Small intestine (tissue), 7 donors: ENCODE measurements around the gene LENG8. TPM values are rescaled to one million over a fixed set of nuclear protein-coding genes. Genes with fewer than 3 reads are reported as not detected.

Experiments used
- DNase-seq, 2 donors: peaks; one replicate each; pipeline versions ENCODE4 v3.0.0 to v3.0.0-alpha.2; 2013
- FAIRE-seq: peaks from 2 replicates; lab custom pipeline; 2012; peaks lifted over from hg19 to GRCh38; lab: Jason Lieb, UNC
- H3K27ac ChIP-seq, 3 donors: one replicate each; pipeline ENCODE4 v1.5.1; 2013; ENCODE audit warnings: low read length in 2 of 3, mild to moderate bottlenecking in 2 of 3, control low read depth in 1 of 3, inconsistent platforms in 1 of 3, low read depth in 1 of 3, moderate library complexity in 1 of 3
- H3K27me3 ChIP-seq, 3 donors: one replicate each; pipeline ENCODE4 v1.6.1; 2013; ENCODE audit warnings: low read length in 3 of 3, inconsistent platforms in 1 of 3; ENCODE audit not compliant: control insufficient read depth in 3 of 3, insufficient read depth in 3 of 3
- H3K36me3 ChIP-seq, 3 donors: one replicate each; pipeline ENCODE4 v1.6.1; 2013; ENCODE audit warnings: low read length in 3 of 3, inconsistent platforms in 1 of 3, low read depth in 1 of 3, mild to moderate bottlenecking in 1 of 3, moderate library complexity in 1 of 3; ENCODE audit not compliant: control insufficient read depth in 3 of 3, insufficient read depth in 2 of 3
- H3K4me1 ChIP-seq, 3 donors: one replicate each; pipeline ENCODE4 v1.6.1; 2013; ENCODE audit warnings: low read length in 2 of 3, inconsistent platforms in 1 of 3, low read depth in 1 of 3, mild to moderate bottlenecking in 1 of 3, moderate library complexity in 1 of 3; ENCODE audit not compliant: control insufficient read depth in 3 of 3, insufficient read depth in 2 of 3
- H3K4me3 ChIP-seq, 3 donors: one replicate each; pipeline ENCODE4 v1.5.1; 2013; ENCODE audit warnings: low read length in 3 of 3, control low read depth in 1 of 3, inconsistent platforms in 1 of 3, low read depth in 1 of 3, mild to moderate bottlenecking in 1 of 3, moderate library complexity in 1 of 3
- H3K9me3 ChIP-seq, 2 donors: one replicate each; pipeline ENCODE4 v1.6.1; 2013; ENCODE audit warnings: low read depth in 1 of 2, low read length in 1 of 2; ENCODE audit not compliant: control insufficient read depth in 2 of 2, insufficient read depth in 1 of 2
- WGBS, 3 donors: extraction: QIAGEN DNeasy Blood & Tissue Kit; methylation state at CpG; one replicate each; pipeline ENCODE4 v1.1.7; 2013; 5-methylcytosine and 5-hydroxymethylcytosine counted together
- polyA plus RNA-seq, 4 donors: library from polyadenylated mRNA; stranded (reverse) in 3 of 4; unstranded in 1 of 4; fragments of 200-250 nt in 3 of 4; fragments of 120-200 nt in 1 of 4; gene quantifications; one replicate each; pipeline versions ENCODE4 v1.2.1 to v1.2.3, GENCODE V29; 2013
- donor health status: healthy with polysubstance abuse.
- donor health status: control.
- donor health status: control.
- donor health status: Bipolar disorder and iron deficiency.
- donor health status: healthy.

Gene LENG8
- polyA plus RNA-seq, 4 donors, result 51.6 to 214 (median 87.2) TPM

- WGBS, 3 donors, result 71 to 84% (median 75%) methylated on average over 8 to 11 of the region's 11 CpGs
- H3K27ac ChIP-seq, result no peak overlapping the region
- no peaks in the 10 kb centered on the region for H3K27me3 ChIP-seq
- FAIRE-seq, result no peak
- no peak overlapping the region for H3K4me3 ChIP-seq
- H3K4me1 ChIP-seq, result peaks cover 0 to 9% (median 3%) of the 10 kb centered on the region in 3 donors
- no peak for DNase-seq
- H3K9me3 ChIP-seq, result no peaks in the 10 kb centered on the region
- H3K36me3 ChIP-seq, result peaks cover 32 to 69% (median 57%) of the 10 kb centered on the region in 3 donors
Observed at GRCh38 chr19:54452626-54453025, 3.6 kb downstream of the LENG8 start.

GRCh38 chr19:54453921-54454780 lies 5.2 kb downstream of the LENG8 start:
- H3K9me3 ChIP-seq, result no peaks in the 10 kb centered on the region
- H3K36me3 ChIP-seq, result peaks cover 32 to 84% (median 70%) of the 10 kb centered on the region in 3 donors
- FAIRE-seq (no peak), DNase-seq (no peak)
- 89 to 93% (median 93%) methylated on average over 30 to 31 of the region's 31 CpGs for WGBS, 3 donors
- H3K4me3 ChIP-seq, result no peak overlapping the region
- H3K4me1 ChIP-seq, result peaks cover 0 to 9% (median 3%) of the 10 kb centered on the region in 3 donors
- no peaks in the 10 kb centered on the region for H3K27me3 ChIP-seq
- H3K27ac ChIP-seq, result no peak overlapping the region

GRCh38 chr19:54454781-54455675 lies 6.0 kb downstream of the LENG8 start:
- H3K4me1 ChIP-seq, result peaks cover 0 to 9% (median 3%) of the 10 kb centered on the region in 3 donors
- DNase-seq (no peak), FAIRE-seq (no peak)
- WGBS, 3 donors, result 92 to 94% (median 93%) methylated on average over 31 to 33 of the region's 33 CpGs
- H3K27ac ChIP-seq, result no peak overlapping the region
- H3K36me3 ChIP-seq, result peaks cover 32 to 93% (median 74%) of the 10 kb centered on the region in 3 donors
- H3K9me3 ChIP-seq, result no peaks in the 10 kb centered on the region
- no peaks in the 10 kb centered on the region for H3K27me3 ChIP-seq
- H3K4me3 ChIP-seq, result no peak overlapping the region

GRCh38 chr19:54455786-54456422 lies 6.9 kb downstream of the LENG8 start:
- peaks cover 36 to 96% (median 77%) of the 10 kb centered on the region in 3 donors for H3K36me3 ChIP-seq
- DNase-seq, result no peak

GRCh38 chr19:54456423-54457373 lies 7.7 kb downstream of the LENG8 start:
- H3K4me3 ChIP-seq, result no peak overlapping the region
- 91 to 94% (median 94%) methylated on average over 50 to 51 of the region's 51 CpGs for WGBS, 3 donors
- no peaks in the 10 kb centered on the region for H3K27me3 ChIP-seq
- no peaks in the 10 kb centered on the region for H3K9me3 ChIP-seq
- DNase-seq, result no peak
- H3K36me3 ChIP-seq, result peaks cover 36 to 98% (median 77%) of the 10 kb centered on the region in 3 donors
- FAIRE-seq, result no peak
- H3K27ac ChIP-seq, result no peak overlapping the region
- peaks cover 0 to under 1% (median 0%) of the 10 kb centered on the region in 3 donors for H3K4me1 ChIP-seq

More at GRCh38 chr19:54455786-54456422, 6.9 kb downstream of the LENG8 start:
- WGBS, 3 donors, result 90 to 95% (median 93%) methylated on average over 35 to 40 of the region's 40 CpGs
- H3K4me1 ChIP-seq, result peaks cover 0 to 7% (median under 1%) of the 10 kb centered on the region in 3 donors
- H3K27ac ChIP-seq, result no peak overlapping the region
- FAIRE-seq, result no peak
- no peaks in the 10 kb centered on the region for H3K27me3 ChIP-seq
- H3K4me3 ChIP-seq, result no peak overlapping the region
- no peaks in the 10 kb centered on the region for H3K9me3 ChIP-seq

GRCh38 chr19:54457773-54458647 lies 9.0 kb downstream of the LENG8 start:
- Histone ChIP-seq H3K4me3 (no peak overlapping the region), H3K27ac (no peak overlapping the region), H3K4me1 (peaks cover 0 to 12% (median 0%) of the 10 kb centered on the region in 3 donors), H3K9me3 (no peaks in the 10 kb centered on the region), H3K36me3 (peaks cover 24 to 97% (median 64%) of the 10 kb centered on the region in 3 donors), H3K27me3 (no peaks in the 10 kb centered on the region)
- DNase-seq, result no peak
- FAIRE-seq, result no peak
- WGBS, 3 donors, result 92 to 95% (median 92%) methylated on average over 42 of the region's 42 CpGs
